Heart left ventricle (tissue), 13 donors: Measurements from ENCODE around the gene SCRN1.

Experiments used
- POLR2A ChIP-seq, 2 donors: fragments of 450-650 bp; IDR thresholded peaks; one replicate each; pipeline ENCODE4 v1.6.1; 2017; ENCODE audit warnings: antibody characterized with exemption in 2 of 2, mild to moderate bottlenecking in 2 of 2, moderate library complexity in 2 of 2
- TF ChIP-seq, protein P1 (sequence below), 12 donors: fragments of 200-600 bp; sonication (generic) in 4 of 12; IDR thresholded peaks; one replicate each; pipeline versions ENCODE4 v1.5.0 to v1.8.0; 2018 to 2022; ENCODE audit warnings: antibody characterized with exemption in 12 of 12, mild to moderate bottlenecking in 5 of 12
- donor health status: ischemic (EF 13 %, LVEDD 7.1; RV severe dilation, severe dysfunction).
- donor health status: DM: no; HTN: yes; CAD: no.
- donor health status: DM: no; HTN: no; CAD: no.
- donor health status: ischemic (EF 25% LVEDD 6.9; RV normal size, moderate dysfunction).
- donor health status: ischemic (EF 25% LVEDD 5.7; RV mildly dilated, moderate dysfunction).
- donor health status: ischemic (EF 35%, LVEDD 5.7; RV mildly dilated, moderate dysfunction).
- donor health status: nonischemic (EF 11% LVEDD 7.7; RV severe dilation, severe dysfunction).
- donor health status: DM: yes; HTN: yes; CAD: no.
- donor health status: PGD.
- donor health status: ischemic (EF 29% LVEDD 5.4; RV normal size, mild dysfunction).
- donor health status: nonischemic (EF 23%, LVEDD 6.1; RV moderate dilation, normal function).

- TF ChIP-seq, protein P1, sequence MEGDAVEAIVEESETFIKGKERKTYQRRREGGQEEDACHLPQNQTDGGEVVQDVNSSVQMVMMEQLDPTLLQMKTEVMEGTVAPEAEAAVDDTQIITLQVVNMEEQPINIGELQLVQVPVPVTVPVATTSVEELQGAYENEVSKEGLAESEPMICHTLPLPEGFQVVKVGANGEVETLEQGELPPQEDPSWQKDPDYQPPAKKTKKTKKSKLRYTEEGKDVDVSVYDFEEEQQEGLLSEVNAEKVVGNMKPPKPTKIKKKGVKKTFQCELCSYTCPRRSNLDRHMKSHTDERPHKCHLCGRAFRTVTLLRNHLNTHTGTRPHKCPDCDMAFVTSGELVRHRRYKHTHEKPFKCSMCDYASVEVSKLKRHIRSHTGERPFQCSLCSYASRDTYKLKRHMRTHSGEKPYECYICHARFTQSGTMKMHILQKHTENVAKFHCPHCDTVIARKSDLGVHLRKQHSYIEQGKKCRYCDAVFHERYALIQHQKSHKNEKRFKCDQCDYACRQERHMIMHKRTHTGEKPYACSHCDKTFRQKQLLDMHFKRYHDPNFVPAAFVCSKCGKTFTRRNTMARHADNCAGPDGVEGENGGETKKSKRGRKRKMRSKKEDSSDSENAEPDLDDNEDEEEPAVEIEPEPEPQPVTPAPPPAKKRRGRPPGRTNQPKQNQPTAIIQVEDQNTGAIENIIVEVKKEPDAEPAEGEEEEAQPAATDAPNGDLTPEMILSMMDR (IDR thresholded peaks at IDR 0.05): no peak
- no peak for TF ChIP-seq POLR2A (IDR thresholded peaks at IDR 0.05)
Observed at GRCh38 chr7:29940199-29940598, 49.4 kb downstream of the SCRN1 start.
